T-helper 2 cell treated with Interferon-gamma antibody and Interleukin-4, amounts not matched to agents 5 μg/mL and 100 μg/mL, for 36 hours (primary cell): Measurements from ENCODE around the gene POLD3.

Experiments used
- DNase-seq: peaks from one replicate; pipeline ENCODE4 v3.0.0; 2021; ENCODE audit warnings: low spot score
- H3K27ac Mint-ChIP-seq: one replicate; pipeline ENCODE4 v1.8.0; 2021; ENCODE audit warnings: mild to moderate bottlenecking, mixed read lengths
- H3K27me3 Mint-ChIP-seq: one replicate; pipeline ENCODE4 v1.8.0; 2021; ENCODE audit warnings: low read depth, mixed read lengths
- H3K36me3 Mint-ChIP-seq: one replicate; pipeline ENCODE4 v1.8.0; 2021; ENCODE audit warnings: low read depth, mixed read lengths
- H3K4me1 Mint-ChIP-seq: one replicate; pipeline ENCODE4 v1.8.0; 2021; ENCODE audit warnings: low read depth, mixed read lengths
- H3K4me3 Mint-ChIP-seq: one replicate; pipeline ENCODE4 v1.8.0; 2022; ENCODE audit warnings: mild to moderate bottlenecking, moderate library complexity, mixed read lengths
- H3K9me3 Mint-ChIP-seq: one replicate; pipeline ENCODE4 v1.8.0; 2021; ENCODE audit warnings: mixed read lengths

POLD3 gene

GRCh38 chr11:74678591-74679512 lies 86.5 kb downstream of the POLD3 start:
- Mint-ChIP-seq H3K36me3 (no peaks in the 10 kb centered on the region), H3K27ac (no peak overlapping the region), H3K4me3 (no peak overlapping the region), H3K4me1 (no peaks in the 10 kb centered on the region), H3K27me3 (peaks cover 10% of the 10 kb centered on the region), H3K9me3 (no peaks in the 10 kb centered on the region)
- DNase-seq: no peak

- Mint-ChIP-seq H3K4me1 (no peaks in the 10 kb centered on the region), H3K4me3 (no peak overlapping the region), H3K27ac (no peak overlapping the region), H3K36me3 (no peaks in the 10 kb centered on the region), H3K27me3 (peaks cover 16% of the 10 kb centered on the region), H3K9me3 (no peaks in the 10 kb centered on the region)
- no peak for DNase-seq
Observed at GRCh38 chr11:74679513-74679865, 87.1 kb downstream of the POLD3 start.

GRCh38 chr11:74680035-74680671 lies 87.8 kb downstream of the POLD3 start:
- no peaks in the 10 kb centered on the region for H3K36me3 Mint-ChIP-seq
- DNase-seq: no peak

GRCh38 chr11:74680703-74681531 lies 88.5 kb downstream of the POLD3 start:
- no peaks in the 10 kb centered on the region for H3K36me3 Mint-ChIP-seq
- H3K4me1 Mint-ChIP-seq: no peaks in the 10 kb centered on the region
- no peak overlapping the region for H3K4me3 Mint-ChIP-seq
- no peak for DNase-seq
- peaks cover 26% of the 10 kb centered on the region for H3K27me3 Mint-ChIP-seq
- H3K9me3 Mint-ChIP-seq: no peaks in the 10 kb centered on the region
- H3K27ac Mint-ChIP-seq: no peak overlapping the region

More at GRCh38 chr11:74680035-74680671, 87.8 kb downstream of the POLD3 start:
- H3K27ac Mint-ChIP-seq: no peak overlapping the region
- no peaks in the 10 kb centered on the region for H3K9me3 Mint-ChIP-seq
- H3K4me1 Mint-ChIP-seq: no peaks in the 10 kb centered on the region
- peaks cover 23% of the 10 kb centered on the region for H3K27me3 Mint-ChIP-seq
- no peak overlapping the region for H3K4me3 Mint-ChIP-seq

GRCh38 chr11:74681686-74682651 lies 89.6 kb downstream of the POLD3 start:
- no peaks in the 10 kb centered on the region for H3K9me3 Mint-ChIP-seq
- no peaks in the 10 kb centered on the region for H3K4me1 Mint-ChIP-seq
- no peak overlapping the region for H3K27ac Mint-ChIP-seq
- H3K4me3 Mint-ChIP-seq: no peak overlapping the region
- H3K36me3 Mint-ChIP-seq: no peaks in the 10 kb centered on the region
- peaks cover 26% of the 10 kb centered on the region for H3K27me3 Mint-ChIP-seq
- DNase-seq: no peak

GRCh38 chr11:74682731-74683278 lies 90.4 kb downstream of the POLD3 start:
- no peaks in the 10 kb centered on the region for H3K4me1 Mint-ChIP-seq
- H3K36me3 Mint-ChIP-seq: no peaks in the 10 kb centered on the region
- peaks cover 26% of the 10 kb centered on the region for H3K27me3 Mint-ChIP-seq
- H3K9me3 Mint-ChIP-seq: no peaks in the 10 kb centered on the region
- H3K27ac Mint-ChIP-seq: no peak overlapping the region
- H3K4me3 Mint-ChIP-seq: no peak overlapping the region
- DNase-seq: no peak

- Mint-ChIP-seq H3K27ac (no peak overlapping the region), H3K4me1 (no peaks in the 10 kb centered on the region), H3K9me3 (no peaks in the 10 kb centered on the region), H3K36me3 (no peaks in the 10 kb centered on the region), H3K27me3 (peaks cover 26% of the 10 kb centered on the region), H3K4me3 (no peak overlapping the region)
- no peak for DNase-seq
Observed at GRCh38 chr11:74683279-74683871, 91.0 kb downstream of the POLD3 start.

GRCh38 chr11:74683941-74684481 lies 91.6 kb downstream of the POLD3 start:
- Mint-ChIP-seq H3K36me3 (no peaks in the 10 kb centered on the region), H3K4me3 (no peak overlapping the region), H3K4me1 (no peaks in the 10 kb centered on the region), H3K27ac (no peak overlapping the region), H3K27me3 (peaks cover 26% of the 10 kb centered on the region), H3K9me3 (no peaks in the 10 kb centered on the region)
- no peak for DNase-seq

- Mint-ChIP-seq H3K27ac (no peak overlapping the region), H3K27me3 (peaks cover 26% of the 10 kb centered on the region), H3K4me1 (no peaks in the 10 kb centered on the region), H3K4me3 (no peak overlapping the region), H3K36me3 (no peaks in the 10 kb centered on the region), H3K9me3 (no peaks in the 10 kb centered on the region)
- DNase-seq: no peak
Observed at GRCh38 chr11:74684661-74685060, 92.3 kb downstream of the POLD3 start.

- no peaks in the 10 kb centered on the region for H3K4me1 Mint-ChIP-seq
- no peak overlapping the region for H3K27ac Mint-ChIP-seq
- H3K9me3 Mint-ChIP-seq: no peaks in the 10 kb centered on the region
- peaks cover 26% of the 10 kb centered on the region for H3K27me3 Mint-ChIP-seq
- no peaks in the 10 kb centered on the region for H3K36me3 Mint-ChIP-seq
- no peak overlapping the region for H3K4me3 Mint-ChIP-seq
- no peak for DNase-seq
Observed at GRCh38 chr11:74685338-74685737, 93.0 kb downstream of the POLD3 start.

- DNase-seq: no peak
- H3K4me1 Mint-ChIP-seq: no peaks in the 10 kb centered on the region
- H3K9me3 Mint-ChIP-seq: no peaks in the 10 kb centered on the region
- no peak overlapping the region for H3K4me3 Mint-ChIP-seq
- H3K27me3 Mint-ChIP-seq: peaks cover 26% of the 10 kb centered on the region
- H3K27ac Mint-ChIP-seq: no peak overlapping the region
- no peaks in the 10 kb centered on the region for H3K36me3 Mint-ChIP-seq
Observed at GRCh38 chr11:74685905-74686304, 93.5 kb downstream of the POLD3 start.

GRCh38 chr11:74686792-74687191 lies 94.4 kb downstream of the POLD3 start:
- Mint-ChIP-seq H3K27ac (no peak overlapping the region), H3K9me3 (no peaks in the 10 kb centered on the region), H3K27me3 (peaks cover 26% of the 10 kb centered on the region), H3K36me3 (no peaks in the 10 kb centered on the region), H3K4me3 (no peak overlapping the region), H3K4me1 (no peaks in the 10 kb centered on the region)
- no peak for DNase-seq
